Lower lobe of right lung (tissue), 2 donors: ENCODE results near the gene GATA5. TPM values are rescaled to one million over a fixed set of nuclear protein-coding genes. Genes with fewer than 3 reads are reported as not detected.
A peak's percentile ranks its signal among the peaks of the same experiment; 100 is the strongest.

Source experiments
- ATAC-seq, 2 donors: fragments of 200-7000 bp; cut with Tn5 transposase; one replicate each; pipeline ENCODE4 v1.9.1; 2020 to 2022; ENCODE audit warnings: mild to moderate bottlenecking in 2 of 2, moderate library complexity in 2 of 2
- DNase-seq: peaks from one replicate; pipeline ENCODE4 v3.0.0-alpha.2; 2020
- H3K27ac ChIP-seq: fragments of 200-600 bp; one replicate; pipeline ENCODE4 v1.8.0; 2022
- H3K27me3 ChIP-seq: fragments of 200-600 bp; one replicate; pipeline ENCODE4 v1.8.0; 2022; ENCODE audit warnings: low read depth
- H3K36me3 ChIP-seq: fragments of 200-600 bp; one replicate; pipeline ENCODE4 v1.8.0; 2022; ENCODE audit warnings: mild to moderate bottlenecking
- H3K4me1 ChIP-seq: fragments of 200-600 bp; one replicate; pipeline ENCODE4 v1.8.0; 2022
- H3K4me3 ChIP-seq: fragments of 200-600 bp; one replicate; pipeline ENCODE4 v1.8.0; 2022; ENCODE audit warnings: mild to moderate bottlenecking
- H3K9me3 ChIP-seq: fragments of 200-600 bp; one replicate; pipeline ENCODE4 v1.8.0; 2022
- CTCF ChIP-seq: fragments of 200-600 bp; IDR thresholded peaks from one replicate; pipeline ENCODE4 v1.8.0; 2022; ENCODE audit warnings: antibody characterized with exemption, mild to moderate bottlenecking
- intact Hi-C: fragments of 100-400 bp; cut with DNase I; formaldehyde crosslinking; loops from one replicate; pipeline ENCODE4 v1.11.0; 2022
- total RNA-seq: library from RNA; stranded (reverse); fragmentation: NEBNext Ultra II Directional; extraction: Animal tissue kit (Norgen Biotek cat#: 25700); gene quantifications from one replicate; pipeline ENCODE4 v1.2.1, GENCODE V29; 2021
- donor health status: DM: no; HTN: yes; CAD: no; lungs with severe emphysema.

GATA5 gene
- total RNA-seq, 1 donor from 2014 or later: 1.8 TPM

GRCh38 chr20:62500237-62500864 lies 24.6 kb upstream of the GATA5 start:
- Histone ChIP-seq H3K4me1 (peaks cover 13% of the 10 kb centered on the region), H3K27ac (no peak overlapping the region), H3K9me3 (no peaks in the 10 kb centered on the region), H3K27me3 (peaks cover 4% of the 10 kb centered on the region), H3K36me3 (no peaks in the 10 kb centered on the region), H3K4me3 (no peak overlapping the region)
- intact Hi-C loops: no loop called here
- ATAC-seq (peak; percentile 82 to 84), DNase-seq (peak; percentile 83)
- TF ChIP-seq CTCF: peak; percentile 82

GRCh38 chr20:62499758-62500236 lies 24.0 kb upstream of the GATA5 start:
- H3K4me1 ChIP-seq: peaks cover 13% of the 10 kb centered on the region
- no peak overlapping the region for H3K27ac ChIP-seq
- no peak for ATAC-seq
- H3K36me3 ChIP-seq: no peaks in the 10 kb centered on the region
- H3K4me3 ChIP-seq: no peak overlapping the region
- no peaks in the 10 kb centered on the region for H3K9me3 ChIP-seq
- DNase-seq: no peak
- peaks cover 4% of the 10 kb centered on the region for H3K27me3 ChIP-seq
- intact Hi-C loops: no loop called here
- TF ChIP-seq CTCF: no peak

- Histone ChIP-seq H3K27me3 (peaks cover 4% of the 10 kb centered on the region), H3K4me1 (peaks cover 13% of the 10 kb centered on the region), H3K4me3 (no peak overlapping the region), H3K9me3 (no peaks in the 10 kb centered on the region), H3K27ac (no peak overlapping the region), H3K36me3 (no peaks in the 10 kb centered on the region)
- no peak for TF ChIP-seq CTCF
- intact Hi-C loops: no loop called here
- ATAC-seq (no peak), DNase-seq (no peak)
Observed at GRCh38 chr20:62498874-62499273, 23.1 kb upstream of the GATA5 start.

GRCh38 chr20:62496568-62497218 lies 20.9 kb upstream of the GATA5 start:
- DNase-seq (no peak), ATAC-seq (peak; percentile 6 to 38)
- Histone ChIP-seq H3K27me3 (peaks cover 4% of the 10 kb centered on the region), H3K4me1 (peaks cover 13% of the 10 kb centered on the region), H3K36me3 (no peaks in the 10 kb centered on the region), H3K9me3 (no peaks in the 10 kb centered on the region), H3K4me3 (no peak overlapping the region), H3K27ac (no peak overlapping the region)
- intact Hi-C loops: no loop called here
- TF ChIP-seq CTCF: peak; percentile 65

GRCh38 chr20:62495749-62496567 lies 20.2 kb upstream of the GATA5 start:
- no peak overlapping the region for H3K27ac ChIP-seq

More at GRCh38 chr20:62495749-62496567, 20.2 kb upstream of the GATA5 start:
- ATAC-seq: no peak
- peaks cover 4% of the 10 kb centered on the region for H3K27me3 ChIP-seq
- TF ChIP-seq CTCF: no peak
- intact Hi-C loops: no loop called here
- no peak overlapping the region for H3K4me3 ChIP-seq
- H3K36me3 ChIP-seq: no peaks in the 10 kb centered on the region
- DNase-seq: no peak
- H3K9me3 ChIP-seq: no peaks in the 10 kb centered on the region
- peaks cover 13% of the 10 kb centered on the region for H3K4me1 ChIP-seq
